ENCODE measurements around the gene HHAT.

HHAT gene

DNA sequence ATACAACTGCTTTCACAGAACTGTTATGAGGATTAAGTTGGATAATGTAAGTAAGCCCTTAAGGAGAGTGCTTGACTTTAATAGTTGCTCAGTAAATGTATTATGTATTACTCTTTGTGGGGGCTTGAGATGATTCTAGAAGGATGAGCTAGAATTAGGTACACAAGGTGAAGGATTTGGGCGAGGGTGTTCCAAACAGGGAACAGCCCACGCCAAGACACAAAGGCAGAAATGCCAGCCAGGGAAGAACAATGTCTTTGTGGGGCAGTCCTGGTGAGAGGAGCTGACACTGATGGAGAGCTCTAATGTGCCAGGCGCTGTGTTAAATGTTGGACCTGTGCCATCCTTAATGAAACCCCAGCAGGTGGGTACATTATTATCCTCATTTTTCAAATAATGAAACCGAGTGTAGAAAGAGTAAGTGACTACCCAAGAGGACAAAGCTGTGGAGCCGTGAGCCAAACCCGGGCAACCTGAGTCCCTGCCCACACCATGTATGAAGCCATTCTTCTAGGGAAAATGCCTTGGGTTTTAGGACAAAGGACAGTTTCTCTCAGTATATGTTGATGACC is 362.4 kb downstream of the HHAT start:
- DNase-seq, result no peak

DNA sequence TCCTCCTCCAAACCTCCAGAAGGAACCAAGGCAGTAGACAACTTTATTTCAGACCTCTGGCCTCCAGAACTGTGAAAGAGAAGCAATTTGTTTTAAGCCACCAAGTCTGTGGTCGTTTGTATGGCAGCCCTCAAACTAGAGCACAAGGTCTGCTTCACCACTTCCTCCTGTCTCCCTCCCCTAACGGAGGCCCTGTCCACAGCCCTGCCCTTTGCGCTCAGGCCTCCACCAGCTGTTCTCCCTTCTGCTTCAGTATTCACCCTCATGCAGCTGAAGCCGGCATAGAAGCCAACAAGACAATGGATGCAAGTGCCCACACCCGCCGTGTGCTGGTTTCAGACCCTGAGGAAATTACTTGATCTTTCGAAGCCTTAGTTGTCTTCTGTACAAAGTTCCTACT is 364.1 kb downstream of the HHAT start:
- DNase-seq, result no peak

DNA sequence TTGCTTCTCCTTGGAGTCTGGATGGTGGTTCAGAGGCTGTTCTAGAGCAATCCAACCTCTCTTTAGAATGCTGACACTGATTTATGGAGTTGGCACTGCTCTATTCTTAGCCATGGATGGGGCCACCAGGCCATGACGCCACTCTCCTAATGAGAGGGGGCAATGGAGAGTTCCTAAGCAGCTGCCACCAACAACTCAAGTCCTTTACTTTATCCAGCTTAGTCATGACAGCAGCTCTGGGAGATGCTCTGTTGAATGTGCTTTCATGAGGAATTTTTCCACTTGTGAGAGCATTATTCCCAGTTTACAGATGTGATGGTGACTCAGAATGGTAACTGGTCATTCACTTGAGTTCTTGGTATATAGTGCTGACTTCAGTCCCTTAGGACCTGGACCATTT is 366.3 kb downstream of the HHAT start:
- DNase-seq, result no peak

DNA sequence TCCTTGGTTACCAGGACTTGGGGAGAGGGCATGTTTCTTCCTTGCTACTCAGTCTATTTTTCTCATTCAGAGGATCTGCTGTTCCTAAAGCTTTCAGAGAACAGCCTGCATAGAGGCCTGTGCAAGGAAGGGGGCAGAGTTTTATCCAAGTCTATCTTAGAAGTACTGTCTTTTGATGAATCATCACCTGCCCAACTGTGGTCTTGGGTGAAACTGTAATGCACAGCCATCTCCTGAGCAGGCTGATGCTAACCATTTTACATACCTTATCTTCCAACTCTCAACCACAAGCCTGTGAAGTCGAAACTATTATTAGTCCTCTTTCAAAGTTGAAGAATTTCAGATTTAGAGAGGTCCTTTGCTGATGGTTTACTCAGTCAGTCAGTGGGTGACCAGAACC is 368.0 kb downstream of the HHAT start:
- DNase-seq, result no peak

DNA sequence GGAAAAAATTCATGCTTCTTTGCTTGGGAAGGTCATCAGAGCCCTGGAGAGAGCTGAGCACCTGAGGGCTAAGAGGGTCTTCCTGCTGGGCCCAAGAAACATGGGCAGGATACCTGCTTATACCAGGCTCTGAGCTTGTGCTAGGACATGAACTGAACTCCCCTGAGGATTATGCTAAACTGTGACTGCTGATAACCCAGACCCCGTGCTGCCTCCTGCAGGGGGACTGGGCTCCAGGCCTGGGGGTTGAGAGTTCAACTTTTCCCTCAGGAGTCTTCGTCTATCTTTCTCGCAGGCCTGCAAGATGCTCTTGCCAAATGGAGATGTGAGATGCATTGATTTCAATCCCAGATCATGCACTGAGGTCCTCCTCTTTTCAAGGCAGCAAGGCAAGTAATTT is 368.5 kb downstream of the HHAT start:
- no peak for DNase-seq

DNA sequence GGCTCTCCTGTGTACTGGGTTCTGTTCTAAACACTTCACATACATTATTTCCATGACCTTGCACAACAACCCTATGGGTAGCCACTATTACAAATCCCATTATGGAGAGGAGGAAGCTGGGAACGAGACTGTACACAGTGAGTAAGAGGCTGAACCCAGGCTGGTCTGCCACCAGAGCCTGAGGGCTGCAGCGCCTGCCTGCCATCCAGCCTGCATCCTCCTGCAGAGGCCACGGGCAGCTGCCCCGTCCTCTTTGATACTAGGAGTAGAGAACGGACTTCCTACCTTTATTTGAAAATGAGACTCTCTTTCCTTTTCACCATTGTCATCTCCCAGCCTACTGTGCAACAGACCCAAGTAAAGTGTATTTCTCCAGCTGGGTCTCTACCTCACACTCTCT is 370.0 kb downstream of the HHAT start:
- no peak for DNase-seq

DNA sequence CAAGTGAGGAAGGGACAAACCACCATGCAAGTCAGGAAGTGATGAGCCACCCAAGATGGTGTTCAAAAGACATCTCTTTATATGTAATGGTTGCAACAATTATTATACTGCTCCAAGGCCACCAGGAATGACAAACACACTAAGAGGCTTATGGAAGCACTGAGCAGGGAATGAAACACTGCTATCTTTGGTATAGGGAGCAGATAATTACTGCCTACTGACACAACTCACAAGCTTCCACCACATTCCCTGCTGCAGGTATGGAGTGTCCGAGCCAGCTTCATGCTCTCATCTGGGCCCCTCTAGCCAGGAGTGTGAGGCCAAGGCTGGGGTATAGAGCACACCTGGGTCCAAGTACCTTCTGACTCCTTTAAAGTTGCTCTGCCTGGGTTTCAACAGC is 371.4 kb downstream of the HHAT start:
- DNase-seq, result no peak

DNA sequence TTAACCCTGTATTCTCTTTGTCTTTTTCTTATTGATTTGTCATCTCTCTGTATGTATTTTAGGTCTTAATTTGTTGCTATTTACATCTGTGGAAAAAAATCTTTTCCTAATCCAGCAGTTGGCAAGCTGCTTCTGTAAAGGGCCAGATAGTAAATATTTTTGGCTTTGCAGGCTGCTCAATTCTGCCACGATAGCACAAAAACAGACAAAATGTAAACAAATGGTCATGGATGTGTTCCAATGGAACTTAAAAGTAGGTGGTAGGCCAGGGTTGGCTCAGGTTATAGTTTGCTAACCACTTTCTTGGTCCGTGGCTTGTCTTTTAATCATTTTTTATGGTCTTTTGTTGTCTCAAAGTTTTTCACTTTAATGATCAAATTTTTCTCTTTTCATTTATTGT is 371.8 kb downstream of the HHAT start:
- no peak for DNase-seq

DNA sequence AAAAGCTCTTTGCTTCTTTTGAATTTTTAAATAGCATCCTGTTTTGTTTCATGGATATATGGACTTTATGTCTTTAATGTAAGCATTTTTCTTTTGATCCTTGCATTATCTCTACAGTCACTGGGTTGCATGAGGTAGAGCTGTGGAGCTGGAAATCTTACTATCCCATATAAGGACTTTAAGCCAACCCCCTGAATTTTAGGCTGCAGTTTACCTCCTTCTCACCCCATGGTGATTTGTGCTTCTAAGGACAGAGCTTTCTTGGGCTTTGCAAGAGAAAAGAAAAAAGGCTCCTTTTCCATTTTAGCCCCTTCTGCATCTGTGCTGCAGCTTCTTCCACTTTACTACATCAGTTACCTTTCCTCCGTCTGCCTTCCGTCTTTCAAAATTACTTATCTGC is 373.8 kb downstream of the HHAT start:
- DNase-seq, result no peak

DNA sequence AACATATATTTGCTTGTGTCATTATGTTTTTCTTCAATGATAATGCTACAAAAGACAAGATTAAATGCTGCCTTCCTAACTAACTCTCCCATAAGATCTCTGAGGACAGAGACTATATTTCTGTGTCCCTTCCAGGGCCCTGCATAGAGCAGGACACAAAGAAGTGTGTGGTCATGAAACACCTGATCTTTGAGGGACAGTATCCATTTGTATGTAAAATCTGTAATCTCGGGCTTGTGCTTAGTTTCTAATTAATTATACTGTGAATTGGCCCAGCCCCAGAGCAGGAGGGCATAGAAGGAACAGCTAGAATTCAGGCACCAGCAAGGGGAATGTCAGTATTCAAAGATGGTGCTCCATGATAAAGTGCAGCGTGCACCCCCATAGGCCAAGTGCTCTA is 374.9 kb downstream of the HHAT start:
- no peak for DNase-seq

DNA sequence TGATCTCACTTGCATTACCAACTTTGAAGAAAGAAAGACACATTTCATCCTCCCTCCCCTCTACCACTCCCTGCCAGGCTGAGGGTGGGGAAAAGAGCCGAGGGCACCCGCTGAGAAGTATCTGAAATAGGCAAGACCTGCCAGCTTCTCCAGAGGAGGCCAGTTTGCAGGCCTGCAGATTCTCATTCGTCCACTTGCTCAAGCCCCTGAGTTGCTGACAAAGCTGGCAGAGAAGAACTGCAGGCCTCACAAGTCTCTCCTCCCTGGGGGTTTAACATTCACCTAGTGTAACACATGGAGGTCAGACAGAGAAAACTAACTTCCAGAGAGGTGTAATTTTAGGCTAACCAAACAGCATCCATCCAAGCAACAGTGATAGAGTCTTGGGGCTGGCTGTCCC is 376.4 kb downstream of the HHAT start:
- DNase-seq, result no peak

DNA sequence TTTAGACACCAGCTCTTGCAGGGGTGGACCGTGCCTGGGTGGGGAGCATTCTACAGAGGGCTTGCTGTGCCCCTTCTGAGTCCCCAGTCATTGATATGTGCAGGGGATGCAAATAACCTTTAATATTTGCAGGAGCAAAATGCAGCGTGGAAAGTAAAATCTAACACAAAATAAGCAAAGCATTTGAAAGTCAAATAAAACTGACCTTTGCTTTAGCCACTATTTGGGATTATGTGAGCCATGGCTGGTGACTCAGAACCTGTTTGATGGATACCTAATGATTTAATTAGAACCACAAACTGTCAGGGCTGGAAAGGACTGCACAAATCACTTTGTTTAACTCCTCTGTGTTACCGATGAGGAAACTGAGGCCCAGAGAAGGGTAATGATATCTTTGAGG is 377.5 kb downstream of the HHAT start:
- DNase-seq, result no peak

DNA sequence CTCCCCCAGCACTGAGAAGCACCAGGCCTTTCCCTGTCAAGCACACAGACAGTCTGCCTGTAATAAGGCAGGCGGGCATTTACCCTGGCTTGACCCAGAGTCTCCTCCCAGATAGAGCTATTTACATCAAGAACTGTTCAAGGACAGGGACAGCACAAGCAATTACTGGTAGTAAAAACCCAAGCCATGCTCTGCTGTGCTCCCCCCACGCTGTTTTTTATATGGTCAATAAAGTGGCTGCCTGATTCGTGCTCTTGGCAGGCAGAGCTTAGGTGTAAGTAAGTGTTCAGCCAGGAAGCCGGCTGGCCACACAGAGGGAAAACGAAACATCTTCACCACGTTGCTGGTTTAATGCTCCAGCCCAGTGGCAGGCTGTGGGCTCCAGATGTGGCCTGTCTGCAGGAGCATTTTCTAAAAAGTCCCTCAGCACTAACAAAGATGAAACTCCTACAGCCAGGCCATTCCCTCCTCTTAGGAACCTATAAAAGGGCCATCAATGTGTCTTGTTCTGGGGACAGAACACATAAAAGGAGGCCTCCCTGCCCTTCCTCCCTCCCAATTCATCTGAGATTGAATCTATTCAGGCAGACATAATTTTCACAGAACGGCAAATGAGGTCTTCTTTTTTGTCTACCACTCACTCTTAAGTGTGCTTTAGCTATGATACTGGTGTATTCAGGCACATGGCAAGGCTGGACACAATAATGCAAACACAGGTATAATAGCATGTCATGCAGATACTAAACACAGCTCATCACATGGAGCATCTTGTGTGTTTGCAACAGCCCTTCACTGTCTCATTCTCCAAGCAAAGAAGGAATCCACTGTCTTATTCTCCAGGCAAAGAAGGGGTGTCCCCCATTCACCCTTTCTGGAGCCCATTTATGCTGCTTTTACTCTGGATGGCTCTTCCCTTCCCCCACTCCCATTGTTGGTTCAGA is 378.9 kb downstream of the HHAT start:
- DNase-seq, result no peak

DNA sequence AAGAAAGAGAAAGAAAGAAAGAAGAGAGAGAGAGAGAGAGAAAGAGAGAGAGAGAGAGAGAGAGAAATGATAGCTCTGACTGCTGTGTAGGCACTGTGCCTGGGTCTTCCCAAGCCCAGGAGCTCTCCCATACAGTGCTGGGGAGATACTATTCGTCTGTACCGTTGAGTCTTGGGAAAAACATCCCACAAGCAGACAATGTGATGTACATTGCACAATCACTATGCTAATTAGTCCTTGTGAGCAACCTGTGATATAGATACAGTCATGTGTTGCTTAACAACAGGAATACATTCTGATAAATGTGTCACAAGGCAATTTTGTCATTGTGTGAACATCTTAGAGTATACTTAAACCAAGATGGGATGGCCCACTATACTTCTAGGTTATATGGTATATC is 381.0 kb downstream of the HHAT start:
- DNase-seq, result no peak

DNA sequence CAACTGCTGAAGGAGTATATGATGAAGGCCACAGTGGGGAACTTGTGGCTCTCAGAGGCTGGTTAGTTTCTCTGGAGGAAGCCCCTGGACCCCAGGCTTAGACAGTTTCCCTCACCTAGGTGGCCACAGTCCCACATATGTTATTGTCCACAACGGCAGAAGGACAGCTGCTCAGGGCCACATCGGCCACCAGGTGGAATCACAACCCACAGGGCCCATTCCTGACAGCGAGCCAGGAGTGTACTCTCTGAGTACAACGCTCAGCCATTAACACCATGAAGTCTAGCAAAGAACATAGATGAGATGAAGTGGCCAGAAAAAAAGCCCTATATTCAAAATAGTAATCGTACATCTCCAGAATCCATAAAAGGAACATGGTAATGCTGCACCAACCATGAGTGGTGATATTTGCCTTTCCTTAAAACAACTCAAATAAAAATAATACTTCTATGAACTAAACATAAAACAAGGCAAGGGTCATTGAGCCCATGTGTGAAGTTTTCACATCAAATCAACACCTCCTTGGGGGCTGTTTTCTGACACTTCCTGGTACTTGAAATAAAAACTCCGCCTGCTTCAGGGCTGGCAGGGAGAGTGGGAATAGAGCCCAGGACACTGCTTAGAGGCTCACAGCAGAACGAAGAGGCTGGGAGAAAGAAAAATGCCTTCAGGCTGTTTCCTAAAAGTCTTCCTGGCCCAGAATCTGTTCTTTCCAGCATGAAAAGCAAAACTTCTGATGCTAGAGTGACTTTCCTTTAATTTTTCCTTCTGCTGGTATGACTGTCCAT is 383.3 kb downstream of the HHAT start:
- no peak for DNase-seq

DNA sequence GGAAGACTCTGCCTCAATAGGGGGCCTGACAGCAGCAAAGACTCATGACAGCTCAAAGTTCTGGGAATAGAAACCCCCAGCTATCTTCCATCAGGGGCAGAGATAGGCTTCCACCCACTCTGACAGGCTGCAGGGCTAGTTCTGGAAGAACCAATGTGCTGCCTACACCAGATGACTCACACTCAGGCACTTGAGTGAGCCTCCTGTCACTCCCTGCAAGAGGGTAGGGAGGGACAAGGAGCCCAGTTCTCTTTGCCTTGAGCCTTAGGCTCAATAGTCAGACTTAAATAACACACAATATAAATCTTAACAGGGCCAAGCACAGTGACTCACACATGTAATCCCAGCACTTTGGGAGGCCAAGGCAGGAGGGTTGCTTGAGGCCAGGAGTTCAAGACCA is 386.4 kb downstream of the HHAT start:
- no peak for DNase-seq

DNA sequence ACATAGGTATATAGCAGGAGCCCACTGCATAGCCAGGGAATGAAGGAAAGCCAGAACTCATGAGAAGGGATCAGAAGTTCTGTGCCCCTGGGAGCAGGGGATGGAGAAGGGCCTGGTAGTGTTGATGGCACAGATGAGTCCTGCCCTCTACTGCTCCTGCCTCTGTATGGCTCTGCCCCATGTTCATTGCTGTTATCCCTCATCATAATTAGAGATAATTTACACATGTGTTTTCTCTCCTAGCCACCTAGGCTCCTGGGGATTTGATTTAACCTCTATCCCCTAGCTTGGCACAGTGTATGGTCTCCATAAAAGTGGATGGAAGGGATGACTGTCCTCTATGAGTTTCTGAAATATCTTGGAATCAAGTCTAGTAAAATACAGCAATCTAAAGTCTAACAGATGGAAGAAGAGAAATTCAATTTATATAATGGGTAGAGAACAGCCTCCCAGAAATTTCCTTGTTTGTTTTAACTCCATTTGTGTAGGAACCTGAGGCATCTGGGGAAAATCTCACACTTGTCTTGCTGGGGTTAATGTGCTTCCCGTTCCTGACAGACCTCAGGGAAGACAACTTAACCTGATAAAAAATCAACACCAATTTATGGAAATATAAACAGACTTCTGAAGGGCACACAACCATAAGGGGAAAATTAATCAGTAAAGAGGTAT is 393.8 kb downstream of the HHAT start:
- DNase-seq, result no peak

DNA sequence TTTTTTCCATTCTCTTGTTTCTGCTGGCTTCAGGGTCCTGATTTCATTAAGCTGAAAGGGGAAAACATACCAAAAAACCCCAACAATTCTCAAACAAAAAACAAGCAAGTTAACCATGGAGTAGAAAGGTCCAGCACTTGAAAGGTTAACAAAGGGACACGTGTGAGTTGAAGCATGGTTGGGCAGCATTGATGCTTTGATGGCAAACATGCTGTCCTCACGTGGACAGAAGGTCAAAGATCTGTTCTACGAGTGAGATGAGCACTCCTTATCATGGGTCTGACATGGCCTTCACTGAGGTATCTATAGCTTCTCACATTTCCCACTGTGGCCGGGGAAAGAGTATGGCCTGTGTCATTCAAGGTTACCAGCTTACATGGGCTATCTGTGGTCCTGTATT is 394.9 kb downstream of the HHAT start:
- DNase-seq, result no peak

DNA sequence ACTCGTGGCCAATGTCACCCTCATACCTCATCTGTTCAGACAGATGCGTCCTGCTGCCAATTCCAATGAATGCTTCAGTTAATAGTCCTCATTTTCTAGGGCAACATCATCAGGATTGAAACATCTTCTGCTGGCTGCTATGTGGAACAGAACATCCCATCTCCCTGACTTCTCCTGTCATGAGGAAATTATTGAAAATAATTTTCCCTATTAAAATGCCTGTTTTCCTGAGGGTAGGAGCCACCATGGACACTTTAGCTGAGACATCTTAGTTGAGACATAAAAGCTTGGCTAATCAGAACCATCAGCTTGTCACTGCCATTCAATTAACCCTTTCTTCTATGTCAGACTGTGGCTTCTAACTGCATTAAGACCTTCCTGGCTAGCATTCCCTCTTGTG is 396.1 kb downstream of the HHAT start:
- DNase-seq, result no peak
